Smooth muscle cell (in vitro differentiated cells): ENCODE data around the gene HSH2D. TPM values are rescaled to one million over a fixed set of nuclear protein-coding genes. Genes with fewer than 3 reads are reported as not detected.

Experiments used
- DNase-seq: peaks from one replicate; lab custom pipeline; 2025; ENCODE audit not compliant: unreplicated experiment; lab: John Stamatoyannopoulos, UW
- H2AFZ ChIP-seq: fragments of 200-600 bp; sonication (generic); 2 replicates; pipeline ENCODE4 v1.6.0; 2016; ENCODE audit warnings: antibody characterized with exemption, low read depth, mild to moderate bottlenecking
- H3F3A ChIP-seq: fragments of 200-600 bp; sonication (generic); 2 replicates; pipeline ENCODE4 v1.6.0; 2017; ENCODE audit warnings: antibody characterized with exemption, low read depth
- H3K27ac ChIP-seq: fragments of 200-600 bp; sonication (generic); 2 replicates; pipeline ENCODE4 v1.5.1; 2016; ENCODE audit warnings: low read depth, mild to moderate bottlenecking
- H3K27me3 ChIP-seq: fragments of 200-600 bp; sonication (generic); 2 replicates; pipeline ENCODE4 v1.6.1; 2016; ENCODE audit warnings: low read depth, mild to moderate bottlenecking
- H3K36me3 ChIP-seq: fragments of 200-600 bp; sonication (generic); 2 replicates; pipeline ENCODE4 v1.5.1; 2016; ENCODE audit warnings: low read depth
- H3K4me1 ChIP-seq: fragments of 200-600 bp; sonication (generic); 2 replicates; pipeline ENCODE4 v1.5.1; 2016; ENCODE audit warnings: low read depth
- H3K4me2 ChIP-seq: fragments of 200-600 bp; sonication (generic); 2 replicates; pipeline ENCODE4 v1.6.0; 2016; ENCODE audit warnings: mild to moderate bottlenecking
- H3K4me3 ChIP-seq: fragments of 200-600 bp; sonication (generic); 2 replicates; pipeline ENCODE4 v1.5.1; 2016; ENCODE audit warnings: mild to moderate bottlenecking
- H3K79me2 ChIP-seq: fragments of 200-600 bp; sonication (generic); 2 replicates; pipeline ENCODE4 v1.6.0; 2016; ENCODE audit warnings: low read depth, mild to moderate bottlenecking
- H3K9ac ChIP-seq: fragments of 200-600 bp; sonication (generic); 2 replicates; pipeline ENCODE4 v1.6.0; 2016; ENCODE audit warnings: low read depth
- H3K9me3 ChIP-seq: fragments of 200-600 bp; sonication (generic); replicated peaks from 2 replicates; pipeline ENCODE4 v1.5.1; 2016; ENCODE audit warnings: low read depth
- H4K20me1 ChIP-seq: fragments of 200-600 bp; sonication (generic); 2 replicates; pipeline ENCODE4 v1.6.0; 2016; ENCODE audit warnings: low read depth
- WGBS: methylation state at CpG from one replicate; pipeline ENCODE4 v1.1.7; 2016; ENCODE audit warnings: low lambda C conversion rate; 5-methylcytosine and 5-hydroxymethylcytosine counted together
- polyA plus RNA-seq: library from polyadenylated mRNA; unstranded; fragments of >200 nt; fragmentation: Nextera tagmentation; extraction: Ambion mirVana; gene quantifications from 2 replicates; pipeline ENCODE4 v1.2.1, GENCODE V29; 2016
- total RNA-seq: library from RNA; depleted of rRNA; stranded (reverse); fragments of >200 nt; gene quantifications from 2 replicates; pipeline ENCODE4 v1.2.3, GENCODE V29; 2014
- TF ChIP-seq, protein P1 (sequence below): fragments of 200-600 bp; sonication (generic); IDR thresholded peaks from 2 replicates; pipeline ENCODE4 v1.5.1; 2017; ENCODE audit warnings: borderline replicate concordance, mild to moderate bottlenecking, antibody characterized with exemption; ENCODE audit not compliant: insufficient read depth, poor library complexity, severe bottlenecking

The HSH2D gene, protein sequence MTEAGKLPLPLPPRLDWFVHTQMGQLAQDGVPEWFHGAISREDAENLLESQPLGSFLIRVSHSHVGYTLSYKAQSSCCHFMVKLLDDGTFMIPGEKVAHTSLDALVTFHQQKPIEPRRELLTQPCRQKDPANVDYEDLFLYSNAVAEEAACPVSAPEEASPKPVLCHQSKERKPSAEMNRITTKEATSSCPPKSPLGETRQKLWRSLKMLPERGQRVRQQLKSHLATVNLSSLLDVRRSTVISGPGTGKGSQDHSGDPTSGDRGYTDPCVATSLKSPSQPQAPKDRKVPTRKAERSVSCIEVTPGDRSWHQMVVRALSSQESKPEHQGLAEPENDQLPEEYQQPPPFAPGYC
- 0.22 TPM in 1 of 2 replicates, not detected in the other for total RNA-seq
- polyA plus RNA-seq = 0.07 and 0.17 TPM in 2 replicates

DNA sequence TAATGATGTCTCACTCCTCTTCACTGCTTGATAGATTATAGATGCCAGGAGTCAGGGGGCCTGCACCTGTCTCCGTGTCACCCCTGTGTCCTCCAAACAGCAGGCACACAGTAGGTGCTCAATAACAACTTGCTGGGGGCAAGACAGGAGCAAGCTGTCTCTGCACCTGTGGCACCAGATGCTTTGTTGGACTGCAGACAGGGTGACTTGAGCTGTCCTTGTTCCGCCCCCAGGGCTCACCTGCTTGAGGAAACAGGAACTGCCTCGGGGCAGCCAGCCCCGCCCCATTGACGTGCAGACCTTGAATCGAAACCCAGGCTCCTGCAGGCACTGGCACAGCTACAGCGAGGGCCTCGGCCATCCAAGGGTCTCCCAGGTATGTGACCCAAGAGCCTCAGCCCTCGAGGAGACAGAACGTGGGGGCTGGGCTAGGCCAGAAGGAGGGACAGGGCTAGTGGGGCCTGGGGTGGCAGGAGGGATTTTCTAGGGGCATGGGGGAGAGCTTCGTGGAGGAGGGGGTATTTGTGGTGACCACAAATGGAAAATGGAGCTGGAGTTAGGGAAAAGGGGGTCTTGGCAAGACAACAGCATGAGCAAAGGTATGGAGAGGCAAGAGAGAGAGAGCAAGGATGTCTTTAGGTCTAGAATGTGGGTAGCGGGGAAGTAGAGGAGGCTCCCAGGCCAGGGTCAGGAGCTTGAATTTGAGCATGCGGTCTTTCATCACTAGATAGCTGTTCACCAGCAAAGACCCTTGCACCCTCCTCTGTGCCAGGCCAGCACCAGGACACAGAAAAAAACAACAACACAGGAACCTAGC, at the start of gene HSH2D:
Gene HSH2D (plus strand): TSS at position 287 of the 817 bp plus-strand sequence. CDS start 5,066 bp downstream, outside the sequence.
- Histone ChIP-seq H4K20me1 (no peaks in the 10 kb centered on the region), H3K27ac (no peak within 1 kb of the TSS), H3K4me2 (no peak within 1 kb of the TSS), H3K4me3 (no peak within 1 kb of the TSS), H3K4me1 (no peaks in the 10 kb centered on the region), H3F3A (no peaks in the 10 kb centered on the region), H3K79me2 (no peaks in the 10 kb centered on the region), H3K36me3 (no peaks in the 10 kb centered on the region), H3K9ac (no peak within 1 kb of the TSS), H3K27me3 (no peaks in the 10 kb centered on the region), H3K9me3 (no peaks in the 10 kb centered on the region), H2AFZ (no peak within 1 kb of the TSS)
- no peak for DNase-seq
- 50% methylated on average over 13 of the region's 13 CpGs for WGBS
- TF ChIP-seq, protein P1, sequence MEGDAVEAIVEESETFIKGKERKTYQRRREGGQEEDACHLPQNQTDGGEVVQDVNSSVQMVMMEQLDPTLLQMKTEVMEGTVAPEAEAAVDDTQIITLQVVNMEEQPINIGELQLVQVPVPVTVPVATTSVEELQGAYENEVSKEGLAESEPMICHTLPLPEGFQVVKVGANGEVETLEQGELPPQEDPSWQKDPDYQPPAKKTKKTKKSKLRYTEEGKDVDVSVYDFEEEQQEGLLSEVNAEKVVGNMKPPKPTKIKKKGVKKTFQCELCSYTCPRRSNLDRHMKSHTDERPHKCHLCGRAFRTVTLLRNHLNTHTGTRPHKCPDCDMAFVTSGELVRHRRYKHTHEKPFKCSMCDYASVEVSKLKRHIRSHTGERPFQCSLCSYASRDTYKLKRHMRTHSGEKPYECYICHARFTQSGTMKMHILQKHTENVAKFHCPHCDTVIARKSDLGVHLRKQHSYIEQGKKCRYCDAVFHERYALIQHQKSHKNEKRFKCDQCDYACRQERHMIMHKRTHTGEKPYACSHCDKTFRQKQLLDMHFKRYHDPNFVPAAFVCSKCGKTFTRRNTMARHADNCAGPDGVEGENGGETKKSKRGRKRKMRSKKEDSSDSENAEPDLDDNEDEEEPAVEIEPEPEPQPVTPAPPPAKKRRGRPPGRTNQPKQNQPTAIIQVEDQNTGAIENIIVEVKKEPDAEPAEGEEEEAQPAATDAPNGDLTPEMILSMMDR = no peak

GRCh38 chr19:16094360-16095070, 49.0 kb upstream of the HSH2D start:
- no peaks in the 10 kb centered on the region for H3K9me3 ChIP-seq
- H3K27ac ChIP-seq = peak overlapping the region; percentile 83
- no peak for DNase-seq
- H3K4me3 ChIP-seq = no peak overlapping the region
- H3K9ac ChIP-seq = no peak overlapping the region
- H3K27me3 ChIP-seq = no peaks in the 10 kb centered on the region
- peaks cover 100% of the 10 kb centered on the region for H4K20me1 ChIP-seq
- TF ChIP-seq, protein P1 = no peak
- peaks cover 59% of the 10 kb centered on the region for H3K79me2 ChIP-seq
- peaks cover 92% of the 10 kb centered on the region for H3F3A ChIP-seq
- no peaks in the 10 kb centered on the region for H3K4me1 ChIP-seq
- H2AFZ ChIP-seq = no peak overlapping the region
- peak overlapping the region; percentile 48 for H3K4me2 ChIP-seq
- peaks cover 29% of the 10 kb centered on the region for H3K36me3 ChIP-seq
- 57% methylated on average over 10 of the region's 10 CpGs for WGBS

DNA sequence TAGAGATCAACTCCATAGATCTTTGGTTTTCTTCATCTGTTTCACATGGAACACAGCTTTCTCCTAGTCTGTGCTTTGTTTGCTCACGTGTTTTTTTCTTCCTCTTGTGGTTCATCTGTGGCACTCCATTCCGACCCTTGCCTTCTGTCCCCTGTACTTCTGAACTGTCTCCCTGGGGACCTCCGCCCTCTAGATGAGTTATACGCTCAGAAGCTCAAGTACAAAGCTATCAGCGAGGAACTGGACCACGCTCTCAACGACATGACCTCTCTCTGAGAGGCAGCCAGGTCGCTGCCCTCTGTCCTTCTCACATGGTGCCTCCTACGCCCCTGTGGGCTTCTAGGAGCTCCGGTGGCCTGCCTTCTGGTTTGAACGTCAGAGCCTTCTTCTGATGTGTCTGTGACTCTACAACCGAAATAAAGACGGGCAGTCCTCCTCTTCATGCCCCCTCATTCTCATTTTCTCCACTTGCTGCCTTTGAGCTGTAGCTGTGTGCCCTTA, 48.4 kb upstream of the HSH2D start:
- Histone ChIP-seq H3K79me2 (peaks cover 53% of the 10 kb centered on the region), H3F3A (peaks cover 92% of the 10 kb centered on the region), H3K27me3 (no peaks in the 10 kb centered on the region), H3K4me2 (no peak overlapping the region), H3K9me3 (no peaks in the 10 kb centered on the region), H3K4me1 (no peaks in the 10 kb centered on the region), H3K9ac (no peak overlapping the region), H4K20me1 (peaks cover 100% of the 10 kb centered on the region), H3K36me3 (peaks cover 35% of the 10 kb centered on the region), H3K4me3 (no peak overlapping the region), H3K27ac (peak overlapping the region; percentile 83), H2AFZ (no peak overlapping the region)
- WGBS = 81% methylated on average over 13 of the region's 13 CpGs
- TF ChIP-seq, protein P1 = no peak
- DNase-seq = no peak
